ENCODE results near the gene GBP3.
"Not testable (repeated sequence)": the region's sequence is repeated elsewhere in the genome, so short reads cannot be mapped to it uniquely, and the experiment has no call there.

The GBP3 gene

GRCh38 chr1:88998716-88999115 is 23.9 kb downstream of the GBP3 start:
- Histone ChIP-seq H3K27ac (ENCODE audit: low read depth, low read length) (no peak overlapping the region), H3K9ac (ENCODE audit: low read depth, low read length) (no peak overlapping the region), H3K36me3 (ENCODE audit: control insufficient read depth, insufficient read depth, low read length) (no peaks in the 10 kb centered on the region), H3K9me3 (ENCODE audit: control insufficient read depth, insufficient read depth, low read length) (no peaks in the 10 kb centered on the region), H3K4me3 (ENCODE audit: low read depth, low read length) (no peak overlapping the region), H3K4me1 (ENCODE audit: control insufficient read depth, insufficient read depth, low read length) (peaks cover 13% of the 10 kb centered on the region), H3K27me3 (ENCODE audit: control insufficient read depth, insufficient read depth, low read length) (no peaks in the 10 kb centered on the region)

DNA sequence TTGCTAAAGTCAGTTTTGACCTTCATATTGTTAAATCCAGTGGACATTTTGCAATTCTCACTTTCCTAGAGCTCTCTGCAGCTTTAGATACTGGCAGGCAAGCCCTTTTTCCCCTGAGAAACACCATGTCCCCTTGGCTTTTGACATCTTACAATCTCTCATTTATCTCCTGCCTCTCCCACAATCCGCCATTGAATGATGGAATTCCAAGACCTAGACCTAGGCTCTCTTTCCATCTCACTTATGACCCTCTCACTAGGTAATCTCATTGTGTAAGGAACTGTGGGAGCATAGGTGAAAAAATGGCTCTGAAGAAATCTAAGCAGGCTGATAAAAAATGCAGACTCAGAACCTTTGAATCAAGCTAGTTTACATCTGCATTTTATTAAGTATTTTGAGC is 32.2 kb downstream of the GBP3 start:
- no peak overlapping the region for H3K9ac ChIP-seq (ENCODE audit: low read depth, low read length)
- H3K4me3 ChIP-seq (ENCODE audit: low read depth, low read length): no peak overlapping the region
- no peaks in the 10 kb centered on the region for H3K27me3 ChIP-seq (ENCODE audit: control insufficient read depth, insufficient read depth, low read length)
- peaks cover 27% of the 10 kb centered on the region for H3K36me3 ChIP-seq (ENCODE audit: control insufficient read depth, insufficient read depth, low read length)
- peaks cover 21% of the 10 kb centered on the region for H3K4me1 ChIP-seq (ENCODE audit: control insufficient read depth, insufficient read depth, low read length)
- no peaks in the 10 kb centered on the region for H3K9me3 ChIP-seq (ENCODE audit: control insufficient read depth, insufficient read depth, low read length)
- H3K27ac ChIP-seq (ENCODE audit: low read depth, low read length): no peak overlapping the region

DNA sequence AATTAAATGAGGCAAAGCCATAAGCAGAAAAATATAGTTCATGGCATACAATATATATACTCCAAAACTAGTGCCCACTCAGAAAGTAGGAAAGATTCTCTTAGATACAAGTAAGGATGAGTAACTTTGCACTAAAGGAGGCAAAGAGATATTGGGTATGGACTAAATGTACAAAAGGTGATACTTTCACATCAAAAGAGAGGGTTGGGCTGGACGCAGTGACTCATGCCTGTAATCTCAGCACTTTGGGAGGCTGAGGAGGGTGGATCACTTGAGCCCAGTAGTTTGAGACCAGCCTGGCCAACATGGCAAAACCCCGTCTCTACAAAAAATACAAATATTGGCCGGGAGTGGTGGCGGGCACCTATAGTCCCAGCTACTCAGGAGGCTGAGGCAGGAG is 37.0 kb downstream of the GBP3 start:
- Histone ChIP-seq H3K4me1 (ENCODE audit: control insufficient read depth, insufficient read depth, low read length) (peaks cover 14% of the 10 kb centered on the region), H3K27ac (ENCODE audit: low read depth, low read length) (no peak overlapping the region), H3K36me3 (ENCODE audit: control insufficient read depth, insufficient read depth, low read length) (peaks cover 59% of the 10 kb centered on the region), H3K27me3 (ENCODE audit: control insufficient read depth, insufficient read depth, low read length) (no peaks in the 10 kb centered on the region), H3K9ac (ENCODE audit: low read depth, low read length) (no peak overlapping the region), H3K4me3 (ENCODE audit: low read depth, low read length) (no peak overlapping the region), H3K9me3 (ENCODE audit: control insufficient read depth, insufficient read depth, low read length) (no peaks in the 10 kb centered on the region)

- H3K9me3 ChIP-seq (ENCODE audit: control insufficient read depth, insufficient read depth, low read length): no peaks in the 10 kb centered on the region
- peaks cover 10% of the 10 kb centered on the region; the same call in 1 of the 2 replicates for H3K4me1 ChIP-seq (ENCODE audit: control insufficient read depth, insufficient read depth, low read length)
- H3K9ac ChIP-seq (ENCODE audit: low read depth, low read length): no peak overlapping the region
- H3K4me3 ChIP-seq (ENCODE audit: low read depth, low read length): no peak overlapping the region
- H3K27ac ChIP-seq (ENCODE audit: low read depth, low read length): no peak overlapping the region
- peaks cover 59% of the 10 kb centered on the region for H3K36me3 ChIP-seq (ENCODE audit: control insufficient read depth, insufficient read depth, low read length)
- no peaks in the 10 kb centered on the region for H3K27me3 ChIP-seq (ENCODE audit: control insufficient read depth, insufficient read depth, low read length)
Measured at GRCh38 chr1:88985032-88985431, 37.6 kb downstream of the GBP3 start.

GRCh38 chr1:88984569-88984968 is 38.1 kb downstream of the GBP3 start:
- Histone ChIP-seq H3K9ac (ENCODE audit: low read depth, low read length) (no peak overlapping the region), H3K9me3 (ENCODE audit: control insufficient read depth, insufficient read depth, low read length) (no peaks in the 10 kb centered on the region), H3K36me3 (ENCODE audit: control insufficient read depth, insufficient read depth, low read length) (peaks cover 62% of the 10 kb centered on the region), H3K4me3 (ENCODE audit: low read depth, low read length) (no peak overlapping the region), H3K27ac (ENCODE audit: low read depth, low read length) (no peak overlapping the region), H3K4me1 (ENCODE audit: control insufficient read depth, insufficient read depth, low read length) (peaks cover 10% of the 10 kb centered on the region; the same call in 1 of the 2 replicates), H3K27me3 (ENCODE audit: control insufficient read depth, insufficient read depth, low read length) (no peaks in the 10 kb centered on the region)

DNA sequence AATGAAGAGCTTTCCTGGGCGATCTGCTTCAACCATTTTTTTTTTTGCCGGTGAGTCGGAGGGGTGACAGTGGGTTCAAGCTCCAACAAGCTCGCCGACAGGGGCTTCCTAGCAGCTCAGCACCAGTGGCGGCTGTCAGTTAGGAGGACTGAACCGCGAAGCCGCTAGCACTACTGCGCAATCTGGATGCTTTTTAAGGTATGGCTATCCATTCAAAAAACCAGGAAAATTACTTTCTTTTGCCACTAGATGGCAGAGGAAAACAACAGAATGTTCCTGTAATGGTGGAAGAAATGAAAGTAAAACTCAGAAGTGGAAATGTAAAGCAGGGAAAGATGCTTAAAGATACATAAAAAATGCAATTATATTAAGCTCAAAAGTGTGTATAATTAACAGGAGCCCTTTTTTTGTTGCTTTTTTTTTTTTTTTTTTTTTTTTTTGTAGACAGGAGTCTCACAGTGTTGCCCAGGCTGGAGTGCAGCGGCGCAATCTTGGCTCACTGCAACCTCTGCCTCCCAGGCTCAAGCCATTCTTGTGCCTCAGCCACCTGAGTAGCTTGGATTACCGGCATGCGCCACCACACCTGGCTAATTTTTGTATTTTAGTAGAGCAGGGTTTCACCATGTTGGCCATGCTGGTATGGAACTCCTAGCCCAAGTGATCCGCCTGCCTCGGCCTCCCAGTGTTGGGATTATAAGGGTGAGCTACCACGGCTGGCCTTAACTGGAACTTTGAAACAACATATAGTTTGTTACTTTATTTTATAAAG is 38.7 kb downstream of the GBP3 start:
- Histone ChIP-seq H3K9ac (ENCODE audit: low read depth, low read length) (no peak overlapping the region), H3K27ac (ENCODE audit: low read depth, low read length) (no peak overlapping the region), H3K36me3 (ENCODE audit: control insufficient read depth, insufficient read depth, low read length) (peaks cover 65% of the 10 kb centered on the region), H3K9me3 (ENCODE audit: control insufficient read depth, insufficient read depth, low read length) (no peaks in the 10 kb centered on the region), H3K4me3 (ENCODE audit: low read depth, low read length) (no peak overlapping the region), H3K27me3 (ENCODE audit: control insufficient read depth, insufficient read depth, low read length) (no peaks in the 10 kb centered on the region), H3K4me1 (ENCODE audit: control insufficient read depth, insufficient read depth, low read length) (peaks cover 10% of the 10 kb centered on the region; the same call in 1 of the 2 replicates)

- Histone ChIP-seq H3K27me3 (ENCODE audit: control insufficient read depth, insufficient read depth, low read length) (no peaks in the 10 kb centered on the region), H3K4me3 (ENCODE audit: low read depth, low read length) (no peak overlapping the region), H3K36me3 (ENCODE audit: control insufficient read depth, insufficient read depth, low read length) (peaks cover 60% of the 10 kb centered on the region), H3K9me3 (ENCODE audit: control insufficient read depth, insufficient read depth, low read length) (no peaks in the 10 kb centered on the region), H3K27ac (ENCODE audit: low read depth, low read length) (no peak overlapping the region), H3K9ac (ENCODE audit: low read depth, low read length) (no peak overlapping the region), H3K4me1 (ENCODE audit: control insufficient read depth, insufficient read depth, low read length) (peaks cover 10% of the 10 kb centered on the region; the same call in 1 of the 2 replicates)
Measured at GRCh38 chr1:88982055-88982454, 40.6 kb downstream of the GBP3 start.

GRCh38 chr1:88981506-88981905 is 41.2 kb downstream of the GBP3 start:
- H3K27ac ChIP-seq (ENCODE audit: low read depth, low read length); H3K27me3 ChIP-seq (ENCODE audit: control insufficient read depth, insufficient read depth, low read length): not testable (repeated sequence)
- H3K36me3 ChIP-seq (ENCODE audit: control insufficient read depth, insufficient read depth, low read length): peaks cover 55% of the 10 kb centered on the region

GRCh38 chr1:88980870-88981269 is 41.8 kb downstream of the GBP3 start:
- Histone ChIP-seq H3K9me3 (ENCODE audit: control insufficient read depth, insufficient read depth, low read length) (no peaks in the 10 kb centered on the region), H3K36me3 (ENCODE audit: control insufficient read depth, insufficient read depth, low read length) (peaks cover 52% of the 10 kb centered on the region), H3K27me3 (ENCODE audit: control insufficient read depth, insufficient read depth, low read length) (no peaks in the 10 kb centered on the region), H3K4me1 (ENCODE audit: control insufficient read depth, insufficient read depth, low read length) (peaks cover 10% of the 10 kb centered on the region; the same call in 1 of the 2 replicates), H3K9ac (ENCODE audit: low read depth, low read length) (no peak overlapping the region), H3K27ac (ENCODE audit: low read depth, low read length) (no peak overlapping the region), H3K4me3 (ENCODE audit: low read depth, low read length) (no peak overlapping the region)

More at GRCh38 chr1:88981506-88981905, 41.2 kb downstream of the GBP3 start:
- H3K4me1 ChIP-seq (ENCODE audit: control insufficient read depth, insufficient read depth, low read length); H3K9ac ChIP-seq (ENCODE audit: low read depth, low read length); H3K4me3 ChIP-seq (ENCODE audit: low read depth, low read length); H3K9me3 ChIP-seq (ENCODE audit: control insufficient read depth, insufficient read depth, low read length): not testable (repeated sequence)

DNA sequence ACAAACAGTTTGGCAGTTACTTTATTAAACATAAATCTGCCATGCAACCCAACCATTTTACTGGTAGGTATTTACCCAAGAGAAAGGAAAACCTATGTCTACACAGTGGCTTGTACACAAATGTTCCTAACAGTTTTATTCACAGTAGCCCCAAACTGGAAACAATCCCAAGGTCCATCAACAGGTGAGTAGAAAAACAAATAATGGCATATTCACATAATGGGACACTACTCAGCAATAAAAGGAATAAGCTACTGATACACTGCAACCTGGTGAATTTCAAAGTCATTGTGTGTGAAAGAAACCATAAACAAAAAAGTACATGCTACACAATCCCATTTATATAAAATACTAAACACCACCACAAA is 42.9 kb downstream of the GBP3 start:
- H3K27me3 ChIP-seq (ENCODE audit: control insufficient read depth, insufficient read depth, low read length): no peaks in the 10 kb centered on the region
- no peak overlapping the region for H3K27ac ChIP-seq (ENCODE audit: low read depth, low read length)
- H3K36me3 ChIP-seq (ENCODE audit: control insufficient read depth, insufficient read depth, low read length): peaks cover 46% of the 10 kb centered on the region
- H3K9ac ChIP-seq (ENCODE audit: low read depth, low read length): no peak overlapping the region
- H3K4me1 ChIP-seq (ENCODE audit: control insufficient read depth, insufficient read depth, low read length): peaks cover 1% of the 10 kb centered on the region; the same call in 1 of the 2 replicates
- no peak overlapping the region for H3K4me3 ChIP-seq (ENCODE audit: low read depth, low read length)
- H3K9me3 ChIP-seq (ENCODE audit: control insufficient read depth, insufficient read depth, low read length): no peaks in the 10 kb centered on the region

- no peak overlapping the region for H3K4me3 ChIP-seq (ENCODE audit: low read depth, low read length)
- peaks cover 46% of the 10 kb centered on the region for H3K36me3 ChIP-seq (ENCODE audit: control insufficient read depth, insufficient read depth, low read length)
- H3K9me3 ChIP-seq (ENCODE audit: control insufficient read depth, insufficient read depth, low read length): no peaks in the 10 kb centered on the region
- H3K27me3 ChIP-seq (ENCODE audit: control insufficient read depth, insufficient read depth, low read length): no peaks in the 10 kb centered on the region
- no peaks in the 10 kb centered on the region for H3K4me1 ChIP-seq (ENCODE audit: control insufficient read depth, insufficient read depth, low read length)
- H3K27ac ChIP-seq (ENCODE audit: low read depth, low read length): no peak overlapping the region
- no peak overlapping the region for H3K9ac ChIP-seq (ENCODE audit: low read depth, low read length)
Measured at GRCh38 chr1:88979054-88979748, 43.5 kb downstream of the GBP3 start.

Data from HUES48 (cell line).